GM23338 (cell line): Measurements from ENCODE around the gene NTRK3. TPM values are rescaled to one million over a fixed set of nuclear protein-coding genes. Genes with fewer than 3 reads are reported as not detected.

Experiments used
- ATAC-seq: fragments of 200-7000 bp; cut with Tn5 transposase; 3 replicates; pipeline ENCODE4 v1.9.1; 2020
- DNase-seq: peaks from one replicate; pipeline ENCODE4 v3.0.0-alpha.2; 2015; ENCODE audit warnings: low spot score
- H2AFZ ChIP-seq: fragments of 200-600 bp; sonication (generic); 2 replicates; pipeline ENCODE4 v1.8.0; 2016; ENCODE audit warnings: antibody characterized with exemption, mild to moderate bottlenecking, moderate library complexity
- H3F3A ChIP-seq: fragments of 200-600 bp; sonication (generic); replicated peaks from 2 replicates; pipeline ENCODE4 v1.8.0; 2017; ENCODE audit warnings: antibody characterized with exemption, mixed run types, low read depth
- H3K27ac ChIP-seq: fragments of 200-600 bp; sonication (generic); 2 replicates; pipeline ENCODE4 v1.6.1; 2016; ENCODE audit warnings: low read depth
- H3K27me3 ChIP-seq: fragments of 200-600 bp; sonication (generic); 2 replicates; pipeline ENCODE4 v1.8.0; 2016; ENCODE audit warnings: mild to moderate bottlenecking, mixed run types, moderate library complexity; ENCODE audit not compliant: insufficient read depth
- H3K36me3 ChIP-seq: fragments of 200-600 bp; sonication (generic); 2 replicates; pipeline ENCODE4 v1.8.0; 2016; ENCODE audit warnings: mild to moderate bottlenecking; ENCODE audit not compliant: insufficient read depth
- H3K4me1 ChIP-seq: fragments of 200-600 bp; sonication (generic); 2 replicates; pipeline ENCODE4 v1.8.0; 2016; ENCODE audit warnings: mild to moderate bottlenecking, moderate library complexity; ENCODE audit not compliant: insufficient read depth
- H3K4me2 ChIP-seq: fragments of 200-600 bp; sonication (generic); 2 replicates; pipeline ENCODE4 v1.7.1; 2017; ENCODE audit warnings: mixed run types
- H3K4me3 ChIP-seq: fragments of 200-600 bp; sonication (generic); 2 replicates; pipeline ENCODE4 v1.6.1; 2016; ENCODE audit warnings: mixed run types
- H3K79me2 ChIP-seq: fragments of 200-600 bp; sonication (generic); replicated peaks from 2 replicates; pipeline ENCODE4 v1.8.0; 2017; ENCODE audit warnings: mild to moderate bottlenecking; ENCODE audit not compliant: insufficient read depth
- H3K9me2 ChIP-seq: fragments of 200-600 bp; sonication (generic); 2 replicates; pipeline ENCODE4 v1.8.0; 2017; ENCODE audit not compliant: insufficient read depth
- H4K20me1 ChIP-seq: fragments of 200-600 bp; sonication (generic); replicated peaks from 2 replicates; pipeline ENCODE4 v1.8.0; 2017; ENCODE audit warnings: mild to moderate bottlenecking; ENCODE audit not compliant: insufficient read depth
- H3K27ac Mint-ChIP-seq: 2 replicates; pipeline ENCODE4 v1.8.0; 2020; ENCODE audit warnings: inconsistent platforms, mild to moderate bottlenecking, moderate library complexity, mixed read lengths
- H3K27me3 Mint-ChIP-seq: 3 replicates; pipeline ENCODE4 v1.8.0; 2022; ENCODE audit warnings: low read depth, mild to moderate bottlenecking, moderate library complexity, mixed read lengths, inconsistent platforms; ENCODE audit not compliant: insufficient read depth, poor library complexity
- H3K36me3 Mint-ChIP-seq: 3 replicates; pipeline ENCODE4 v1.8.0; 2021; ENCODE audit warnings: low read depth, mild to moderate bottlenecking, inconsistent platforms, moderate library complexity, mixed read lengths
- H3K4me1 Mint-ChIP-seq: 3 replicates; pipeline ENCODE4 v1.8.0; 2020; ENCODE audit warnings: mild to moderate bottlenecking, inconsistent platforms, mixed read lengths
- H3K4me3 Mint-ChIP-seq: 3 replicates; pipeline ENCODE4 v1.8.0; 2021; ENCODE audit warnings: moderate library complexity, mild to moderate bottlenecking, inconsistent platforms, mixed read lengths
- H3K9me3 Mint-ChIP-seq: 3 replicates; pipeline ENCODE4 v1.8.0; 2020; ENCODE audit warnings: moderate library complexity, mild to moderate bottlenecking, inconsistent platforms, mixed read lengths
- CREB1 ChIP-seq: fragments of 250-450 bp; sonication (Bioruptor Pico); IDR thresholded peaks from 2 replicates; pipeline ENCODE4 v1.5.0; 2020; ENCODE audit warnings: low read depth, mild to moderate bottlenecking, moderate library complexity
- CTCF ChIP-seq, 2 experiments: fragments of 200-600 bp in 1 of 2; sonication (generic) in 1 of 2; conservative IDR thresholded peaks; 2 replicates each; pipeline versions ENCODE4 v1.5.1 to v1.6.1; 2016 to 2017; ENCODE audit warnings: antibody characterized with exemption in 2 of 2, low read depth in 2 of 2, mild to moderate bottlenecking in 2 of 2, moderate library complexity in 1 of 2
- EZH2 ChIP-seq: fragments of 200-600 bp; sonication (generic); IDR thresholded peaks from one replicate; pipeline ENCODE4 v1.8.0; 2017; ENCODE audit warnings: antibody characterized with exemption, mild to moderate bottlenecking, low read depth; ENCODE audit not compliant: unreplicated experiment
- EZH2phosphoT487 ChIP-seq: fragments of 200-600 bp; sonication (generic); IDR thresholded peaks from one replicate; pipeline ENCODE4 v1.8.1; 2018; ENCODE audit warnings: antibody characterized with exemption; ENCODE audit not compliant: unreplicated experiment
- JUNB ChIP-seq: IDR thresholded peaks from one replicate; pipeline ENCODE4 v1.6.1; 2016; ENCODE audit warnings: antibody characterized with exemption; ENCODE audit not compliant: unreplicated experiment
- NANOG ChIP-seq: IDR thresholded peaks from 2 replicates; pipeline ENCODE4 v1.6.1; 2016; ENCODE audit warnings: antibody characterized with exemption, borderline replicate concordance
- POLR2AphosphoS5 ChIP-seq: IDR thresholded peaks from 2 replicates; pipeline ENCODE4 v1.6.1; 2016; ENCODE audit warnings: antibody characterized with exemption, low read depth
- REST ChIP-seq: IDR thresholded peaks from one replicate; pipeline ENCODE4 v1.6.1; 2018; ENCODE audit warnings: antibody characterized with exemption; ENCODE audit not compliant: unreplicated experiment
- STAT1 ChIP-seq: IDR thresholded peaks from one replicate; pipeline ENCODE4 v1.6.1; 2016; ENCODE audit warnings: antibody characterized with exemption; ENCODE audit not compliant: unreplicated experiment
- ZNF114 ChIP-seq: fragments of 250-450 bp; sonication (Bioruptor Pico); IDR thresholded peaks from 2 replicates; pipeline ENCODE4 v1.5.0; 2020; ENCODE audit warnings: mild to moderate bottlenecking, moderate library complexity
- ZNF331 ChIP-seq: fragments of 250-450 bp; sonication (Bioruptor Pico); IDR thresholded peaks from 2 replicates; pipeline ENCODE4 v1.5.0; 2020; ENCODE audit warnings: low read depth, mild to moderate bottlenecking, moderate library complexity
- polyA plus RNA-seq: library from polyadenylated mRNA; unstranded; fragments of >200 nt; fragmentation: Nextera tagmentation; extraction: Ambion mirVana; gene quantifications from 2 replicates; pipeline ENCODE4 v1.2.1, GENCODE V29; 2016
- total RNA-seq: library from RNA; depleted of rRNA; stranded (reverse); fragments of >200 nt; shearing (Covaris generic); gene quantifications from 2 replicates; pipeline ENCODE4 v1.2.3, GENCODE V29; 2014
- TF ChIP-seq, protein P1 (sequence below): fragments of 250-450 bp; sonication (Bioruptor Pico); IDR thresholded peaks from 2 replicates; pipeline ENCODE4 v1.5.0; 2020; ENCODE audit warnings: mild to moderate bottlenecking, moderate library complexity

NTRK3 gene
- total and polyA plus RNA-seq, 2 experiments from 2014 or later = 3.1 to 5.3 TPM

- H3K36me3 ChIP-seq = no peaks in the 10 kb centered on the region
- TF ChIP-seq CREB1 = no peak
- TF ChIP-seq JUNB = no peak
- TF ChIP-seq ZNF331 (CRISPR knock-in tag) = no peak
- TF ChIP-seq REST = no peak
- TF ChIP-seq EZH2phosphoT487 = no peak
- Mint-ChIP-seq H3K27me3 (peaks cover 4% of the 10 kb centered on the region), H3K9me3 (no peaks in the 10 kb centered on the region; the same call in 2 of the 3 replicates), H3K27ac (no peak overlapping the region), H3K36me3 (no peaks in the 10 kb centered on the region), H3K4me1 (no peaks in the 10 kb centered on the region), H3K4me3 (no peak overlapping the region)
- H3F3A ChIP-seq = no peaks in the 10 kb centered on the region
- H3K27ac ChIP-seq = no peak overlapping the region
- no peaks in the 10 kb centered on the region for H3K4me1 ChIP-seq
- no peak for DNase-seq
- peaks cover 28% of the 10 kb centered on the region for H3K9me2 ChIP-seq
- H3K4me2 ChIP-seq = no peak overlapping the region
- H2AFZ ChIP-seq = no peak overlapping the region
- H3K4me3 ChIP-seq = no peak overlapping the region
- no peak for ATAC-seq
- H3K79me2 ChIP-seq = no peaks in the 10 kb centered on the region
- H3K27me3 ChIP-seq = no peaks in the 10 kb centered on the region
- no peaks in the 10 kb centered on the region for H4K20me1 ChIP-seq
These were observed 339.1 kb downstream of the NTRK3 start for GRCh38 chr15:87917480-87917879.

DNA sequence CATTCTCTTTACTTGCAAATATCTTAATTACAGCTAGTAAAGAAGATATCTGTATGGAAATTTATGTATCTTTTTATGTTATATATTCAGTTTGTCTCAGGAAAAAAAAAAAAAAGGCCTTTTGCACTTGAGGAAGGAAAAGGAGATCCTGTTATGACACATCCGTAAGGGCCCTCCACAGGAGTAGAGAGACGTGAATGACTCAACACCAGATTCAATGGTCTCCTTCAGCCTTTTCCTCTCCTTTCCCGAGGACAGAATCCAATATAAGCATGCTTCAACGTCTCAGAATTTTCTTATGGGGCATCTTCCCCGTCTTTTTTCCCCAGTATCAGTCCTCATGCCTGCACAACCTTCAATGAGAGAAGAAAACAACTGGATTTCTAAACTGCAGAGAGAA is 340.3 kb downstream of the NTRK3 start:
- no peak overlapping the region for H3K4me3 Mint-ChIP-seq
- H3K36me3 Mint-ChIP-seq = no peaks in the 10 kb centered on the region
- Histone ChIP-seq H3K79me2 (no peaks in the 10 kb centered on the region), H3K9me2 (peaks cover 28% of the 10 kb centered on the region), H3K4me2 (no peak overlapping the region), H3F3A (no peaks in the 10 kb centered on the region), H4K20me1 (no peaks in the 10 kb centered on the region), H3K36me3 (no peaks in the 10 kb centered on the region), H3K27me3 (no peaks in the 10 kb centered on the region), H3K4me3 (no peak overlapping the region), H2AFZ (no peak overlapping the region), H3K27ac (no peak overlapping the region), H3K4me1 (no peaks in the 10 kb centered on the region)
- ATAC-seq = no peak
- no peaks in the 10 kb centered on the region for H3K4me1 Mint-ChIP-seq
- no peak overlapping the region for H3K27ac Mint-ChIP-seq
- H3K27me3 Mint-ChIP-seq = peaks cover 1% of the 10 kb centered on the region
- no peaks in the 10 kb centered on the region; the same call in 2 of the 3 replicates for H3K9me3 Mint-ChIP-seq
- DNase-seq = no peak
- TF ChIP-seq NANOG = no peak
- TF ChIP-seq POLR2AphosphoS5 = no peak
- TF ChIP-seq, protein P1, sequence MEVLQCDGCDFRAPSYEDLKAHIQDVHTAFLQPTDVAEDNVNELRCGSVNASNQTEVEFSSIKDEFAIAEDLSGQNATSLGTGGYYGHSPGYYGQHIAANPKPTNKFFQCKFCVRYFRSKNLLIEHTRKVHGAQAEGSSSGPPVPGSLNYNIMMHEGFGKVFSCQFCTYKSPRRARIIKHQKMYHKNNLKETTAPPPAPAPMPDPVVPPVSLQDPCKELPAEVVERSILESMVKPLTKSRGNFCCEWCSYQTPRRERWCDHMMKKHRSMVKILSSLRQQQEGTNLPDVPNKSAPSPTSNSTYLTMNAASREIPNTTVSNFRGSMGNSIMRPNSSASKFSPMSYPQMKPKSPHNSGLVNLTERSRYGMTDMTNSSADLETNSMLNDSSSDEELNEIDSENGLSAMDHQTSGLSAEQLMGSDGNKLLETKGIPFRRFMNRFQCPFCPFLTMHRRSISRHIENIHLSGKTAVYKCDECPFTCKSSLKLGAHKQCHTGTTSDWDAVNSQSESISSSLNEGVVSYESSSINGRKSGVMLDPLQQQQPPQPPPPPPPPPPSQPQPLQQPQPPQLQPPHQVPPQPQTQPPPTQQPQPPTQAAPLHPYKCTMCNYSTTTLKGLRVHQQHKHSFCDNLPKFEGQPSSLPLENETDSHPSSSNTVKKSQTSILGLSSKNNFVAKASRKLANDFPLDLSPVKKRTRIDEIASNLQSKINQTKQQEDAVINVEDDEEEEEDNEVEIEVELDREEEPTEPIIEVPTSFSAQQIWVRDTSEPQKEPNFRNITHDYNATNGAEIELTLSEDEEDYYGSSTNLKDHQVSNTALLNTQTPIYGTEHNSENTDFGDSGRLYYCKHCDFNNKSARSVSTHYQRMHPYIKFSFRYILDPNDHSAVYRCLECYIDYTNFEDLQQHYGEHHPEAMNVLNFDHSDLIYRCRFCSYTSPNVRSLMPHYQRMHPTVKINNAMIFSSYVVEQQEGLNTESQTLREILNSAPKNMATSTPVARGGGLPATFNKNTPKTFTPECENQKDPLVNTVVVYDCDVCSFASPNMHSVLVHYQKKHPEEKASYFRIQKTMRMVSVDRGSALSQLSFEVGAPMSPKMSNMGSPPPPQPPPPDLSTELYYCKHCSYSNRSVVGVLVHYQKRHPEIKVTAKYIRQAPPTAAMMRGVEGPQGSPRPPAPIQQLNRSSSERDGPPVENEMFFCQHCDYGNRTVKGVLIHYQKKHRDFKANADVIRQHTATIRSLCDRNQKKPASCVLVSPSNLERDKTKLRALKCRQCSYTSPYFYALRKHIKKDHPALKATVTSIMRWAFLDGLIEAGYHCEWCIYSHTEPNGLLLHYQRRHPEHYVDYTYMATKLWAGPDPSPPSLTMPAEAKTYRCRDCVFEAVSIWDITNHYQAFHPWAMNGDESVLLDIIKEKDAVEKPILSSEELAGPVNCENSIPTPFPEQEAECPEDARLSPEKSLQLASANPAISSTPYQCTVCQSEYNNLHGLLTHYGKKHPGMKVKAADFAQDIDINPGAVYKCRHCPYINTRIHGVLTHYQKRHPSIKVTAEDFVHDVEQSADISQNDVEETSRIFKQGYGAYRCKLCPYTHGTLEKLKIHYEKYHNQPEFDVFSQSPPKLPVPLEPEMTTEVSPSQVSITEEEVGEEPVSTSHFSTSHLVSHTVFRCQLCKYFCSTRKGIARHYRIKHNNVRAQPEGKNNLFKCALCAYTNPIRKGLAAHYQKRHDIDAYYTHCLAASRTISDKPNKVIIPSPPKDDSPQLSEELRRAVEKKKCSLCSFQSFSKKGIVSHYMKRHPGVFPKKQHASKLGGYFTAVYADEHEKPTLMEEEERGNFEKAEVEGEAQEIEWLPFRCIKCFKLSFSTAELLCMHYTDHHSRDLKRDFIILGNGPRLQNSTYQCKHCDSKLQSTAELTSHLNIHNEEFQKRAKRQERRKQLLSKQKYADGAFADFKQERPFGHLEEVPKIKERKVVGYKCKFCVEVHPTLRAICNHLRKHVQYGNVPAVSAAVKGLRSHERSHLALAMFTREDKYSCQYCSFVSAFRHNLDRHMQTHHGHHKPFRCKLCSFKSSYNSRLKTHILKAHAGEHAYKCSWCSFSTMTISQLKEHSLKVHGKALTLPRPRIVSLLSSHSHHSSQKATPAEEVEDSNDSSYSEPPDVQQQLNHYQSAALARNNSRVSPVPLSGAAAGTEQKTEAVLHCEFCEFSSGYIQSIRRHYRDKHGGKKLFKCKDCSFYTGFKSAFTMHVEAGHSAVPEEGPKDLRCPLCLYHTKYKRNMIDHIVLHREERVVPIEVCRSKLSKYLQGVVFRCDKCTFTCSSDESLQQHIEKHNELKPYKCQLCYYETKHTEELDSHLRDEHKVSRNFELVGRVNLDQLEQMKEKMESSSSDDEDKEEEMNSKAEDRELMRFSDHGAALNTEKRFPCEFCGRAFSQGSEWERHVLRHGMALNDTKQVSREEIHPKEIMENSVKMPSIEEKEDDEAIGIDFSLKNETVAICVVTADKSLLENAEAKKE (CRISPR knock-in tag) = no peak
- no peak for TF ChIP-seq EZH2
- no peak for TF ChIP-seq STAT1
- TF ChIP-seq EZH2phosphoT487 = no peak
- no peak for TF ChIP-seq CTCF (conservative IDR thresholded peaks at IDR 0.05; ENCODE audit: low read depth in 2 of 2)
- TF ChIP-seq JUNB = no peak
- no peak for TF ChIP-seq ZNF114 (CRISPR knock-in tag)
